Measurements from ENCODE around the gene TAP1.

DNA sequence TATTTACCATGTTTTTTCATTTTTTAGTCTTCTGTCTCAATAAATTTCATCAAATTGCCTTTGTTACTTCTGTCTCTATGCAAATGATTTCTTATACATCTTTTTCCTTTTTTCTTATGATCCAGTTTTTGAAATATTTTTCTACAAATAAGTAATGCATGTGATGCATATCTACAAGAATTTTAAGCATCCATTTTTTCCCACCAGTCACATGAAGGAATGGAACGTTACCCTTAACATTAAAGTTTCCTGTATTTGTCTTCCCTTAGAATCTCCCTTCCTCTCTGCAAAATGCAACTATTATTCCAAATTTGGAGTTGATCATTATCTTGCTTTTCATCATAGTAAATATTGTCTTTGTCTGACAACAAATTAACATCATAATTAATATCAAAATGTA lies 36.0 kb upstream of the TAP1 start:
- TF ChIP-seq HMGXB4 (CRISPR knock-in tag; IDR thresholded peaks at IDR 0.05) (no peak), AFF4 (CRISPR knock-in tag; IDR thresholded peaks at IDR 0.05; ENCODE audit: borderline replicate concordance) (no peak), CBFB (CRISPR knock-in tag; IDR thresholded peaks at IDR 0.05; ENCODE audit: low read depth) (no peak), ZNF416 (CRISPR knock-in tag; IDR thresholded peaks at IDR 0.05) (no peak), USF2 (CRISPR knock-in tag; IDR thresholded peaks at IDR 0.05) (no peak), JAZF1 (CRISPR knock-in tag; IDR thresholded peaks at IDR 0.05) (no peak), SMAD4 (CRISPR knock-in tag; IDR thresholded peaks at IDR 0.05) (no peak)
